ENCODE data around the gene ANO2. TPM values are rescaled to one million over a fixed set of nuclear protein-coding genes. Genes with fewer than 3 reads are reported as not detected.

Gene ANO2
- total and polyA plus RNA-seq, 2 experiments from 2014 or later = 2.3 to 4.6 TPM

- no peaks in the 10 kb centered on the region for H3K36me3 Mint-ChIP-seq (ENCODE audit: low read depth)
- DNase-seq (ENCODE audit: low spot score) (no peak), ATAC-seq (no peak)
- H3K27ac Mint-ChIP-seq = no peak overlapping the region
- Histone ChIP-seq H3K27me3 (ENCODE audit: insufficient read depth) (no peaks in the 10 kb centered on the region), H3K36me3 (ENCODE audit: insufficient read depth) (no peaks in the 10 kb centered on the region), H3F3A (replicated peaks; ENCODE audit: low read depth) (no peaks in the 10 kb centered on the region), H3K4me3 (no peak overlapping the region), H2AFZ (no peak overlapping the region), H3K4me2 (no peak overlapping the region), H3K9me2 (ENCODE audit: insufficient read depth) (0 out of 2 replicates have a peak, but pooled peaks cover 2% of the 10 kb centered on the region), H4K20me1 (replicated peaks; ENCODE audit: insufficient read depth) (no peaks in the 10 kb centered on the region), H3K4me1 (ENCODE audit: insufficient read depth) (no peaks in the 10 kb centered on the region), H3K79me2 (replicated peaks; ENCODE audit: insufficient read depth) (no peaks in the 10 kb centered on the region), H3K27ac (ENCODE audit: low read depth) (no peak overlapping the region)
- no peaks in the 10 kb centered on the region for H3K9me3 Mint-ChIP-seq
- peaks cover 10% of the 10 kb centered on the region; the same call in 2 of the 3 replicates for H3K4me1 Mint-ChIP-seq
- H3K27me3 Mint-ChIP-seq (ENCODE audit: insufficient read depth, low read depth, poor library complexity) = peaks cover 5% of the 10 kb centered on the region
- TF ChIP-seq ZNF462 (CRISPR knock-in tag; IDR thresholded peaks at IDR 0.05) (no peak), CTCF (conservative IDR thresholded peaks at IDR 0.05; ENCODE audit: low read depth in 2 of 2) (no peak), ZNF114 (CRISPR knock-in tag; IDR thresholded peaks at IDR 0.05) (no peak), ETS1 (IDR thresholded peaks at IDR 0.05) (no peak), EZH2phosphoT487 (IDR thresholded peaks at IDR 0.05; ENCODE audit: unreplicated experiment) (no peak), ZNF331 (CRISPR knock-in tag; IDR thresholded peaks at IDR 0.05; ENCODE audit: low read depth) (no peak), NANOG (IDR thresholded peaks at IDR 0.05; ENCODE audit: borderline replicate concordance) (no peak), CREB1 (CRISPR knock-in tag; IDR thresholded peaks at IDR 0.05; ENCODE audit: low read depth) (no peak)
- no peak overlapping the region for H3K4me3 Mint-ChIP-seq
These were observed 138.5 kb downstream of the ANO2 start for GRCh38 chr12:5806371-5807089.

Measured in GM23338 (cell line).